Measurements from ENCODE around the gene ADAMTS2. TPM values are rescaled to one million over a fixed set of nuclear protein-coding genes. Genes with fewer than 3 reads are reported as not detected.

Gene ADAMTS2
- total RNA-seq, 1 experiment from 2014 or later, result not detected

DNA sequence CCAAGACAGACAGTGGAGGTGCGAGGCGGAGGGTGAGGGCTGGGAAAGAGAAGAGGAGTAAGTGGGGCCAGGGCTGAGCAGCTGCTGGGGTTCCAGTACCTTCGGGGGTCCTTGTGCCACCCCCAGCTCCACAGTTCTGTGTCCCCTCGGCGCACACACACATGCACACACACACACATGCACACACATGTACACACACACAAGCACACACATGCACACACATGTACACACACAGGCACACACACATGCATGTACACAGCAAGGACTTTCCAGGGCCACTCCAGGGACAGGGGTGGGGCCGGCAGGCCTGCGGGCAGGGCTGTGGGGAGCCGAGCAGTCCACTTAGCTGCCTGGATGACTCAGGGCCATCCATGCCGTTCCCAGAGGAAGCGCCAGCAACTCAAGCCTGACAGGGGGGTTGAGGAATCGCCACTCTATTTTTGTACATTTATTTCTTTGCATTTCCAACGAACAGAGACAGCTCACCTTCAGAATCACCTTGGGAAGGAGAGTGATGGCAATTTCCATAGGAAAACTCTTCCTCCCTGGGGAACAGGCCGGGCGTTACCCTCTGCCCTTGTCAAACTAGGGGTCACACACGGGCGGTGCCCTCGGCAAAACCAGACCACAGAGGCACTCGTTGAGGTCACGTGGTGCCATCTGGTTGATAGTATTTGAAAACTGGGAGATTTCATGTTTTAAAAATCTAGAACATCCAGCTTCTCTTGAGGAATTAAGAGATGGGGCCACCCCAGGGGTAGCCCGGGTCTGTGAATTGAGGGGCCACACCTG lies 135.7 kb downstream of the ADAMTS2 start:
- no peak overlapping the region for H3K4me3 ChIP-seq (ENCODE audit: low read length)

GRCh38 chr5:179208706-179209358 lies 136.4 kb downstream of the ADAMTS2 start:
- H3K27ac ChIP-seq (ENCODE audit: low read length), result no peak overlapping the region
- H3K9ac ChIP-seq (ENCODE audit: low read length), result no peak overlapping the region
- H4K20me1 ChIP-seq (ENCODE audit: insufficient read depth, low read depth, low read length), result no peaks in the 10 kb centered on the region
- no peaks in the 10 kb centered on the region for H3K9me3 ChIP-seq (ENCODE audit: low read length)
- H2AFZ ChIP-seq (ENCODE audit: low read length), result no peak overlapping the region
- no peak overlapping the region for H3K4me3 ChIP-seq (ENCODE audit: low read length)
- H3K27me3 ChIP-seq (ENCODE audit: low read length), result no peaks in the 10 kb centered on the region
- H3K79me2 ChIP-seq (ENCODE audit: low read length), result no peaks in the 10 kb centered on the region
- H3K4me1 ChIP-seq (ENCODE audit: low read length), result no peaks in the 10 kb centered on the region
- H3K36me3 ChIP-seq (ENCODE audit: insufficient read depth, low read length), result no peaks in the 10 kb centered on the region
- H3K9me2 ChIP-seq (replicated peaks; ENCODE audit: insufficient read depth, low read length), result no peaks in the 10 kb centered on the region
- H3K4me2 ChIP-seq (ENCODE audit: low read depth, low read length, poor library complexity, severe bottlenecking), result no peak overlapping the region
- DNase-seq, result no peak

More for the DNA sequence above, 135.7 kb downstream of the ADAMTS2 start:
- no peak overlapping the region for H3K4me2 ChIP-seq (ENCODE audit: low read depth, low read length, poor library complexity, severe bottlenecking)
- H3K36me3 ChIP-seq (ENCODE audit: insufficient read depth, low read length), result no peaks in the 10 kb centered on the region
- H3K9me3 ChIP-seq (ENCODE audit: low read length), result no peaks in the 10 kb centered on the region
- no peak overlapping the region for H2AFZ ChIP-seq (ENCODE audit: low read length)
- no peaks in the 10 kb centered on the region for H3K4me1 ChIP-seq (ENCODE audit: low read length)
- DNase-seq, result no peak
- H3K9me2 ChIP-seq (replicated peaks; ENCODE audit: insufficient read depth, low read length), result no peaks in the 10 kb centered on the region
- H3K27me3 ChIP-seq (ENCODE audit: low read length), result no peaks in the 10 kb centered on the region
- no peak overlapping the region for H3K27ac ChIP-seq (ENCODE audit: low read length)
- no peaks in the 10 kb centered on the region for H3K79me2 ChIP-seq (ENCODE audit: low read length)
- no peak overlapping the region for H3K9ac ChIP-seq (ENCODE audit: low read length)
- H4K20me1 ChIP-seq (ENCODE audit: insufficient read depth, low read depth, low read length), result no peaks in the 10 kb centered on the region

- no peak overlapping the region for H3K27ac ChIP-seq (ENCODE audit: low read length)
- H3K79me2 ChIP-seq (ENCODE audit: low read length), result no peaks in the 10 kb centered on the region
- no peak for DNase-seq
Measured at GRCh38 chr5:179207920-179208705, 137.1 kb downstream of the ADAMTS2 start.

DNA sequence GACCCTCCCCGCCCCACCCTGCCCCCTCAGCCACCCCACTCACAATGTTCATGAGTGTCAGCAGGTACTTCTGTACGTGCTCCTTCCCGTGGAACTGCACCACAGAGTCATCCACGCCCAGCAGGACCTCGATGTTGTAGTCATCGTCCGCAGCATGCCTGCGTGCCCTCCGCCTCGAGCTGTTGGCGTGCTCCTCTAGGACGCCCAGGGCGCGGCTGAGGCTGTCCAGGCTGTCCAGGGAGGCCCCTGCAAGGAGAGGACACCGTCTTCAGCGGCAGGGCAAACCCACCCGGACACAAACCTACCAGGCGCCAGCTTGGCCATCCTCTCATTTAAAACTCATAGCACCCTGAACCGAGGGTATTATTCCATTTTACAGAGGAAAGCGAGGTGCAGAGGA lies 137.8 kb downstream of the ADAMTS2 start:
- H3K9me2 ChIP-seq (replicated peaks; ENCODE audit: insufficient read depth, low read length), result no peaks in the 10 kb centered on the region
- H3K4me2 ChIP-seq (ENCODE audit: low read depth, low read length, poor library complexity, severe bottlenecking), result no peak overlapping the region
- no peak overlapping the region for H3K27ac ChIP-seq (ENCODE audit: low read length)
- H4K20me1 ChIP-seq (ENCODE audit: insufficient read depth, low read depth, low read length), result no peaks in the 10 kb centered on the region
- H3K9me3 ChIP-seq (ENCODE audit: low read length), result no peaks in the 10 kb centered on the region
- H3K4me1 ChIP-seq (ENCODE audit: low read length), result no peaks in the 10 kb centered on the region
- no peak overlapping the region for H3K9ac ChIP-seq (ENCODE audit: low read length)
- H3K27me3 ChIP-seq (ENCODE audit: low read length), result no peaks in the 10 kb centered on the region
- H2AFZ ChIP-seq (ENCODE audit: low read length), result no peak overlapping the region
- no peaks in the 10 kb centered on the region for H3K79me2 ChIP-seq (ENCODE audit: low read length)
- no peaks in the 10 kb centered on the region for H3K36me3 ChIP-seq (ENCODE audit: insufficient read depth, low read length)
- H3K4me3 ChIP-seq (ENCODE audit: low read length), result no peak overlapping the region
- no peak for DNase-seq

More at GRCh38 chr5:179207920-179208705, 137.1 kb downstream of the ADAMTS2 start:
- H2AFZ ChIP-seq (ENCODE audit: low read length), result no peak overlapping the region
- no peaks in the 10 kb centered on the region for H4K20me1 ChIP-seq (ENCODE audit: insufficient read depth, low read depth, low read length)
- no peaks in the 10 kb centered on the region for H3K9me3 ChIP-seq (ENCODE audit: low read length)
- H3K27me3 ChIP-seq (ENCODE audit: low read length), result no peaks in the 10 kb centered on the region
- H3K9ac ChIP-seq (ENCODE audit: low read length), result no peak overlapping the region
- H3K4me3 ChIP-seq (ENCODE audit: low read length), result no peak overlapping the region
- no peaks in the 10 kb centered on the region for H3K4me1 ChIP-seq (ENCODE audit: low read length)
- H3K4me2 ChIP-seq (ENCODE audit: low read depth, low read length, poor library complexity, severe bottlenecking), result no peak overlapping the region
- no peaks in the 10 kb centered on the region for H3K36me3 ChIP-seq (ENCODE audit: insufficient read depth, low read length)
- H3K9me2 ChIP-seq (replicated peaks; ENCODE audit: insufficient read depth, low read length), result no peaks in the 10 kb centered on the region

GRCh38 chr5:179206366-179206765 lies 138.9 kb downstream of the ADAMTS2 start:
- H3K4me1 ChIP-seq (ENCODE audit: low read length), result no peaks in the 10 kb centered on the region
- no peaks in the 10 kb centered on the region for H3K9me2 ChIP-seq (replicated peaks; ENCODE audit: insufficient read depth, low read length)
- no peak overlapping the region for H3K9ac ChIP-seq (ENCODE audit: low read length)
- H3K36me3 ChIP-seq (ENCODE audit: insufficient read depth, low read length), result no peaks in the 10 kb centered on the region
- H2AFZ ChIP-seq (ENCODE audit: low read length), result no peak overlapping the region
- H4K20me1 ChIP-seq (ENCODE audit: insufficient read depth, low read depth, low read length), result no peaks in the 10 kb centered on the region
- H3K4me3 ChIP-seq (ENCODE audit: low read length), result no peak overlapping the region
- H3K79me2 ChIP-seq (ENCODE audit: low read length), result no peaks in the 10 kb centered on the region
- no peak for DNase-seq
- H3K9me3 ChIP-seq (ENCODE audit: low read length), result no peaks in the 10 kb centered on the region
- H3K27ac ChIP-seq (ENCODE audit: low read length), result no peak overlapping the region
- H3K4me2 ChIP-seq (ENCODE audit: low read depth, low read length, poor library complexity, severe bottlenecking), result no peak overlapping the region
- no peaks in the 10 kb centered on the region for H3K27me3 ChIP-seq (ENCODE audit: low read length)

- no peaks in the 10 kb centered on the region for H3K36me3 ChIP-seq (ENCODE audit: insufficient read depth, low read length)
- no peak overlapping the region for H2AFZ ChIP-seq (ENCODE audit: low read length)
Measured at GRCh38 chr5:179205277-179205676, 140.0 kb downstream of the ADAMTS2 start.

DNA sequence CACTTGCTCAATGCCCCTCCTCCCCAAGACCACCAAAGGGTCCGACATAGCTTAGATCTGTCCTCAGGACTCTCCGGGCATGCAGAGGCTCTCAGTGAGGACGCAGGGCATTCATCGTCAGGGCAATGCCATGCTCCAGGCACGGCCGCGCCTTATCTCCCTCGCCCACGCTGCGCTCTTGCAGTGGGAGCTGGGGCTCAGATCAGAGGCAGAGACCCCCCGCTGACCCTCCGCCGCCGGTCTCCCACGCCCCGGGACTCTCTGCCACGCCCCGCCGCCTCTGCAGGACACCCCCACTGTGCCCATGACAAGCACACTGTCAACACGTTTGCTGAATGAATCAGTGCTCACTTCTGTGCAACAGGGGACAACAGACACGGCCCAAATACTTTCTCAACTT lies 140.7 kb downstream of the ADAMTS2 start:
- no peak overlapping the region for H3K4me2 ChIP-seq (ENCODE audit: low read depth, low read length, poor library complexity, severe bottlenecking)
- H3K36me3 ChIP-seq (ENCODE audit: insufficient read depth, low read length), result no peaks in the 10 kb centered on the region
- no peak for DNase-seq
- H3K79me2 ChIP-seq (ENCODE audit: low read length), result no peaks in the 10 kb centered on the region
- H3K9me2 ChIP-seq (replicated peaks; ENCODE audit: insufficient read depth, low read length), result no peaks in the 10 kb centered on the region
- no peaks in the 10 kb centered on the region for H3K27me3 ChIP-seq (ENCODE audit: low read length)
- no peak overlapping the region for H3K9ac ChIP-seq (ENCODE audit: low read length)
- H3K9me3 ChIP-seq (ENCODE audit: low read length), result no peaks in the 10 kb centered on the region
- H3K4me1 ChIP-seq (ENCODE audit: low read length), result no peaks in the 10 kb centered on the region
- no peak overlapping the region for H3K4me3 ChIP-seq (ENCODE audit: low read length)
- H2AFZ ChIP-seq (ENCODE audit: low read length), result no peak overlapping the region
- H4K20me1 ChIP-seq (ENCODE audit: insufficient read depth, low read depth, low read length), result no peaks in the 10 kb centered on the region
- no peak overlapping the region for H3K27ac ChIP-seq (ENCODE audit: low read length)

More at GRCh38 chr5:179205277-179205676, 140.0 kb downstream of the ADAMTS2 start:
- no peak for DNase-seq
- no peak overlapping the region for H3K27ac ChIP-seq (ENCODE audit: low read length)
- no peaks in the 10 kb centered on the region for H3K4me1 ChIP-seq (ENCODE audit: low read length)
- H3K9ac ChIP-seq (ENCODE audit: low read length), result no peak overlapping the region
- H3K9me2 ChIP-seq (replicated peaks; ENCODE audit: insufficient read depth, low read length), result no peaks in the 10 kb centered on the region
- no peaks in the 10 kb centered on the region for H3K79me2 ChIP-seq (ENCODE audit: low read length)
- no peaks in the 10 kb centered on the region for H3K27me3 ChIP-seq (ENCODE audit: low read length)
- no peak overlapping the region for H3K4me3 ChIP-seq (ENCODE audit: low read length)
- H3K4me2 ChIP-seq (ENCODE audit: low read depth, low read length, poor library complexity, severe bottlenecking), result no peak overlapping the region
- no peaks in the 10 kb centered on the region for H3K9me3 ChIP-seq (ENCODE audit: low read length)
- H4K20me1 ChIP-seq (ENCODE audit: insufficient read depth, low read depth, low read length), result no peaks in the 10 kb centered on the region

GRCh38 chr5:179203248-179203647 lies 142.0 kb downstream of the ADAMTS2 start:
- H4K20me1 ChIP-seq (ENCODE audit: insufficient read depth, low read depth, low read length), result no peaks in the 10 kb centered on the region
- DNase-seq, result no peak
- H3K4me2 ChIP-seq (ENCODE audit: low read depth, low read length, poor library complexity, severe bottlenecking), result no peak overlapping the region
- H3K4me1 ChIP-seq (ENCODE audit: low read length), result no peaks in the 10 kb centered on the region
- H3K4me3 ChIP-seq (ENCODE audit: low read length), result no peak overlapping the region
- no peak overlapping the region for H3K27ac ChIP-seq (ENCODE audit: low read length)
- H3K79me2 ChIP-seq (ENCODE audit: low read length), result no peaks in the 10 kb centered on the region
- H3K9me2 ChIP-seq (replicated peaks; ENCODE audit: insufficient read depth, low read length), result no peaks in the 10 kb centered on the region
- no peaks in the 10 kb centered on the region for H3K9me3 ChIP-seq (ENCODE audit: low read length)
- H3K36me3 ChIP-seq (ENCODE audit: insufficient read depth, low read length), result no peaks in the 10 kb centered on the region
- H3K27me3 ChIP-seq (ENCODE audit: low read length), result no peaks in the 10 kb centered on the region
- H2AFZ ChIP-seq (ENCODE audit: low read length), result no peak overlapping the region
- no peak overlapping the region for H3K9ac ChIP-seq (ENCODE audit: low read length)
